NB4 (cell line): ENCODE results near the gene ABO.

ENCODE experiments used
- DNase-seq: peaks from one replicate; pipeline ENCODE4 v3.0.0; 2010; ENCODE audit warnings: low read depth
- H3K4me3 ChIP-seq: one replicate; pipeline ENCODE4 v1.5.1; 2011; ENCODE audit warnings: mild to moderate bottlenecking, low read depth, low read length, moderate library complexity
- CTCF ChIP-seq: IDR thresholded peaks from one replicate; pipeline ENCODE4 v1.5.1; 2012; ENCODE audit warnings: low read depth, low read length
- MAX ChIP-seq: IDR thresholded peaks from 2 replicates; pipeline ENCODE4 v1.6.1; 2011; ENCODE audit warnings: low read depth, low read length
- MYC ChIP-seq: IDR thresholded peaks from 2 replicates; pipeline ENCODE4 v1.6.1; 2011; ENCODE audit warnings: low read depth, low read length
- POLR2A ChIP-seq: IDR thresholded peaks from 2 replicates; pipeline ENCODE4 v1.6.1; 2011; ENCODE audit warnings: mild to moderate bottlenecking; ENCODE audit not compliant: insufficient read length; ENCODE audit errors: extremely low read depth

Gene ABO

GRCh38 chr9:133248726-133249295 lies 26.2 kb downstream of the ABO start:
- no peak overlapping the region for H3K4me3 ChIP-seq
- no peak for DNase-seq
- TF ChIP-seq MAX (no peak), CTCF (no peak), POLR2A (no peak), MYC (no peak)

GRCh38 chr9:133247632-133248031 lies 27.4 kb downstream of the ABO start:
- no peak for DNase-seq
- H3K4me3 ChIP-seq: no peak overlapping the region
- TF ChIP-seq MAX (no peak), MYC (no peak), POLR2A (no peak), CTCF (no peak)

- TF ChIP-seq POLR2A (no peak), CTCF (no peak), MYC (no peak), MAX (no peak)
- no peak overlapping the region for H3K4me3 ChIP-seq
- DNase-seq: no peak
Observed at GRCh38 chr9:133246991-133247390, 28.0 kb downstream of the ABO start.

- TF ChIP-seq MYC: no peak
- no peak for TF ChIP-seq POLR2A
- no peak for TF ChIP-seq MAX
- TF ChIP-seq CTCF: no peak
- no peak overlapping the region for H3K4me3 ChIP-seq
- no peak for DNase-seq
Observed at GRCh38 chr9:133246562-133246961, 28.4 kb downstream of the ABO start.

- TF ChIP-seq MAX (no peak), POLR2A (no peak), MYC (no peak), CTCF (no peak)
- H3K4me3 ChIP-seq: no peak overlapping the region
- no peak for DNase-seq
Observed at GRCh38 chr9:133242991-133243390, 32.0 kb downstream of the ABO start.

- TF ChIP-seq CTCF (no peak), MYC (no peak), POLR2A (no peak), MAX (no peak)
- no peak overlapping the region for H3K4me3 ChIP-seq
- no peak for DNase-seq
Observed at GRCh38 chr9:133242241-133242640, 32.8 kb downstream of the ABO start.
